Mesenchymal stem cell (in vitro differentiated cells and primary cell): Measurements from ENCODE around the gene TEX47. TPM values are rescaled to one million over a fixed set of nuclear protein-coding genes. Genes with fewer than 3 reads are reported as not detected.

ENCODE experiments used
- DNase-seq: peaks from one replicate; pipeline ENCODE4 v3.0.0-alpha.2; 2013
- H2AFZ ChIP-seq: one replicate; pipeline ENCODE4 v1.6.1; 2013; ENCODE audit warnings: low read depth, mild to moderate bottlenecking, control low read depth, inconsistent platforms, low read length, moderate library complexity
- H2AK5ac ChIP-seq: 2 replicates; pipeline ENCODE4 v1.6.1; 2013; ENCODE audit warnings: low read length, moderate library complexity, mild to moderate bottlenecking, inconsistent platforms; ENCODE audit not compliant: severe bottlenecking
- H2BK120ac ChIP-seq: one replicate; pipeline ENCODE4 v1.6.1; 2013; ENCODE audit warnings: low read depth, mild to moderate bottlenecking, inconsistent platforms, low read length, moderate library complexity
- H2BK12ac ChIP-seq, 2 experiments: one replicate each; pipeline ENCODE4 v1.6.1; 2013; ENCODE audit warnings: inconsistent platforms in 2 of 2, low read length in 2 of 2, mild to moderate bottlenecking in 2 of 2, moderate library complexity in 2 of 2, control low read depth in 1 of 2
- H2BK15ac ChIP-seq: one replicate; pipeline ENCODE4 v1.6.1; 2013; ENCODE audit warnings: mild to moderate bottlenecking, low read depth, inconsistent platforms; ENCODE audit not compliant: poor library complexity, severe bottlenecking
- H2BK5ac ChIP-seq: 2 replicates; pipeline ENCODE4 v1.6.1; 2013; ENCODE audit warnings: low read depth, mild to moderate bottlenecking, low read length, control low read depth, inconsistent platforms; ENCODE audit not compliant: poor library complexity, severe bottlenecking
- H3K14ac ChIP-seq, 2 experiments: one replicate each; pipeline ENCODE4 v1.6.1; 2013; ENCODE audit warnings: inconsistent platforms in 2 of 2, low read length in 2 of 2, control low read depth in 1 of 2, mild to moderate bottlenecking in 1 of 2, moderate library complexity in 1 of 2
- H3K18ac ChIP-seq, 2 experiments: one replicate each; pipeline ENCODE4 v1.6.1; 2013; ENCODE audit warnings: inconsistent platforms in 2 of 2, low read length in 2 of 2, control low read depth in 1 of 2, low read depth in 1 of 2, mild to moderate bottlenecking in 1 of 2
- H3K23ac ChIP-seq, 2 experiments: one replicate each; pipeline ENCODE4 v1.6.1; 2013; ENCODE audit warnings: inconsistent platforms in 2 of 2, low read length in 2 of 2, mild to moderate bottlenecking in 2 of 2, moderate library complexity in 2 of 2, control low read depth in 1 of 2
- H3K27ac ChIP-seq: 2 replicates; pipeline ENCODE4 v1.5.1; 2013; ENCODE audit warnings: mild to moderate bottlenecking, moderate library complexity, low read length, control low read depth, inconsistent platforms; ENCODE audit not compliant: poor library complexity, severe bottlenecking
- H3K27me3 ChIP-seq, 2 experiments: 2 replicates each; pipeline versions ENCODE4 v1.6.1 to v1.7.0; 2013; ENCODE audit warnings: low read length in 2 of 2, mild to moderate bottlenecking in 2 of 2, moderate library complexity in 2 of 2, control low read depth in 1 of 2, inconsistent platforms in 1 of 2; ENCODE audit not compliant: control insufficient read depth in 1 of 2, insufficient read depth in 1 of 2
- H3K36me3 ChIP-seq, 2 experiments: 2 replicates each; pipeline versions ENCODE4 v1.6.1 to v1.7.0; 2013; ENCODE audit warnings: low read length in 2 of 2, control low read depth in 1 of 2, inconsistent platforms in 1 of 2, low read depth in 1 of 2, mild to moderate bottlenecking in 1 of 2; ENCODE audit not compliant: insufficient read depth in 2 of 2, control insufficient read depth in 1 of 2
- H3K4ac ChIP-seq, 2 experiments: one replicate each; pipeline ENCODE4 v1.6.1; 2013; ENCODE audit warnings: inconsistent platforms in 2 of 2, low read length in 2 of 2, mild to moderate bottlenecking in 2 of 2, moderate library complexity in 2 of 2, control low read depth in 1 of 2, low read depth in 1 of 2
- H3K4me1 ChIP-seq: 2 replicates; pipeline ENCODE4 v1.6.1; 2013; ENCODE audit warnings: low read depth, low read length, control low read depth; ENCODE audit not compliant: control insufficient read depth, insufficient read depth
- H3K4me2 ChIP-seq: 2 replicates; pipeline ENCODE4 v1.6.1; 2013; ENCODE audit warnings: low read length, mild to moderate bottlenecking, inconsistent platforms; ENCODE audit not compliant: poor library complexity, severe bottlenecking
- H3K4me3 ChIP-seq, 2 experiments: 2 replicates each; pipeline versions ENCODE4 v1.5.1 to v1.7.0; 2013; ENCODE audit warnings: low read length in 2 of 2, mild to moderate bottlenecking in 2 of 2, control low read depth in 1 of 2, low read depth in 1 of 2; ENCODE audit not compliant: insufficient read depth in 1 of 2
- H3K79me1 ChIP-seq: replicated peaks from 2 replicates; pipeline ENCODE4 v1.6.1; 2013; ENCODE audit warnings: mild to moderate bottlenecking, control low read depth, low read length, inconsistent platforms; ENCODE audit not compliant: poor library complexity, severe bottlenecking
- H3K9ac ChIP-seq: 2 replicates; pipeline ENCODE4 v1.7.0; 2013; ENCODE audit warnings: mild to moderate bottlenecking, low read length, moderate library complexity
- H3K9me3 ChIP-seq: 2 replicates; pipeline ENCODE4 v1.7.0; 2013; ENCODE audit warnings: mild to moderate bottlenecking, low read length; ENCODE audit not compliant: control insufficient read depth
- H4K8ac ChIP-seq: one replicate; pipeline ENCODE4 v1.6.1; 2013; ENCODE audit warnings: inconsistent platforms, mild to moderate bottlenecking, low read length, moderate library complexity
- H4K91ac ChIP-seq: one replicate; pipeline ENCODE4 v1.6.1; 2013; ENCODE audit warnings: mild to moderate bottlenecking, low read length, inconsistent platforms
- WGBS: methylation state at CpG from one replicate; pipeline ENCODE4 v1.1.7; 2013; ENCODE audit warnings: mixed read lengths; 5-methylcytosine and 5-hydroxymethylcytosine counted together
- small RNA-seq: library from polyadenylated mRNA; stranded (forward); fragments of <200 nt; extraction: miRNeasy Mini kit (QIAGEN cat#:217004); gene quantifications from one replicate; pipeline ENCODE3, GENCODE V24; 2013; ENCODE audit warnings: low read depth

TEX47 gene

GRCh38 chr7:88756802-88757201 lies 38.7 kb downstream of the TEX47 start:
- Histone ChIP-seq H2BK120ac (no peak overlapping the region), H2BK15ac (no peak overlapping the region), H3K36me3 (no peaks in the 10 kb centered on the region), H3K4ac (no peak overlapping the region), H3K23ac (no peak overlapping the region), H3K27ac (no peak overlapping the region), H4K91ac (no peak overlapping the region), H3K18ac (no peak overlapping the region), H2AFZ (no peak overlapping the region), H4K8ac (no peak overlapping the region), H3K79me1 (no peaks in the 10 kb centered on the region), H2BK5ac (no peak overlapping the region), H3K4me3 (no peak overlapping the region), H2BK12ac (no peak overlapping the region), H3K4me2 (no peak overlapping the region), H3K27me3 (peaks cover 31 to 58% of the 10 kb centered on the region in 2 experiments), H3K9ac (no peak overlapping the region), H3K4me1 (peaks cover 12% of the 10 kb centered on the region), H2AK5ac (no peak overlapping the region), H3K14ac (no peak overlapping the region), H3K9me3 (no peaks in the 10 kb centered on the region)
- 70% methylated on average over 1 of the region's 1 CpG for WGBS
- DNase-seq, result no peak

- 57% methylated on average over 1 of the region's 3 CpGs for WGBS
Measured at GRCh38 chr7:88746126-88746525, 49.4 kb downstream of the TEX47 start.

More at GRCh38 chr7:88746126-88746525, 49.4 kb downstream of the TEX47 start:
- H4K8ac ChIP-seq, result no peak overlapping the region
- no peak overlapping the region for H3K18ac ChIP-seq
- no peak overlapping the region for H2AFZ ChIP-seq
- H3K4me3 ChIP-seq, result no peak overlapping the region
- no peaks in the 10 kb centered on the region for H3K27me3 ChIP-seq
- H3K79me1 ChIP-seq, result no peaks in the 10 kb centered on the region
- no peak overlapping the region for H2BK15ac ChIP-seq
- no peak overlapping the region for H2BK5ac ChIP-seq
- no peak overlapping the region for H2BK120ac ChIP-seq
- no peak overlapping the region for H3K4me2 ChIP-seq
- H3K4ac ChIP-seq, result no peak overlapping the region
- no peak overlapping the region for H2AK5ac ChIP-seq
- H3K4me1 ChIP-seq, result no peaks in the 10 kb centered on the region
- H3K36me3 ChIP-seq, result no peaks in the 10 kb centered on the region
- DNase-seq, result no peak
- no peak overlapping the region for H3K27ac ChIP-seq
- H2BK12ac ChIP-seq, result no peak overlapping the region
- H3K9me3 ChIP-seq, result no peaks in the 10 kb centered on the region
- no peak overlapping the region for H3K23ac ChIP-seq
- no peak overlapping the region for H4K91ac ChIP-seq
- H3K14ac ChIP-seq, result no peak overlapping the region
- no peak overlapping the region for H3K9ac ChIP-seq

Small RNAs within 50 kb of the gene (small RNA-seq; reads per million reads assigned to genes)
- gene AC002127.1, result not detected
